Neutrophil (primary cell): ENCODE measurements around the gene RAB31.

Experiments used
- H3K27ac ChIP-seq: fragments of 200-600 bp; sonication (generic); 2 replicates; pipeline ENCODE4 v1.5.1; 2016; ENCODE audit warnings: mild to moderate bottlenecking, moderate library complexity
- H3K27me3 ChIP-seq: fragments of 200-600 bp; sonication (generic); 2 replicates; pipeline ENCODE4 v1.6.0; 2016; ENCODE audit warnings: mild to moderate bottlenecking
- H3K36me3 ChIP-seq: fragments of 200-600 bp; sonication (generic); 2 replicates; pipeline ENCODE4 v1.5.1; 2017
- H3K4me1 ChIP-seq, 2 experiments: fragments of 200-600 bp in 1 of 2; sonication (generic) in 1 of 2; 1 replicate in 1 of 2; 2 replicates in 1 of 2; pipeline versions ENCODE4 v1.5.1 to v1.6.1; 2013 to 2016; ENCODE audit warnings: low read depth in 1 of 2, low read length in 1 of 2, mild to moderate bottlenecking in 1 of 2, moderate library complexity in 1 of 2; ENCODE audit not compliant: control insufficient read depth in 1 of 2, insufficient read depth in 1 of 2
- H3K4me3 ChIP-seq, 2 experiments: fragments of 200-600 bp in 1 of 2; sonication (generic) in 1 of 2; 1 replicate in 1 of 2; 2 replicates in 1 of 2; pipeline ENCODE4 v1.5.1; 2013 to 2016; ENCODE audit warnings: low read depth in 1 of 2, low read length in 1 of 2, mild to moderate bottlenecking in 1 of 2, moderate library complexity in 1 of 2
- H3K9me3 ChIP-seq: fragments of 200-600 bp; sonication (generic); 2 replicates; pipeline ENCODE4 v1.5.1; 2016
- TF ChIP-seq, protein P1 (sequence below): fragments of 200-600 bp; sonication (generic); IDR thresholded peaks from 2 replicates; pipeline ENCODE4 v1.5.1; 2016; ENCODE audit warnings: antibody characterized with exemption

The RAB31 gene

DNA sequence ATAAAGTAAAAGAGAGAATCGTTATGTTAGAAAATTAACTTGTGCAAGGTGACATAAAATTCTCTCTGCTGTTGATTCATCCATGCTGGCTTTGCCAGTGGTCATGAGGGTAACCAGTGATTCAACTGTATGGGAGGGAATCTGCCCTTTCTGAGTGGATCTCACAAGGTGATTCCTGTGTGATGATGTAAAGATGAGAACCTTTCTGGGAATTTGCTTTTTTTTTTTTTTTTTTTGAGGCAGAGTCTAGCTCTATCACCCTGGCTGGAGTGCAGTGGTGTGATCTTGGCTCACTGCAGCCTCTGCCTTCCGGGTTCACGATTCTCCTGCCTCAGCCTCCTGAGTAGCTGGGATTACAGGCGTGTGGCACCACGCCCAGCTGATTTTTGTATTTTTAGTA, 23.3 kb downstream of the RAB31 start:
- TF ChIP-seq, protein P1, sequence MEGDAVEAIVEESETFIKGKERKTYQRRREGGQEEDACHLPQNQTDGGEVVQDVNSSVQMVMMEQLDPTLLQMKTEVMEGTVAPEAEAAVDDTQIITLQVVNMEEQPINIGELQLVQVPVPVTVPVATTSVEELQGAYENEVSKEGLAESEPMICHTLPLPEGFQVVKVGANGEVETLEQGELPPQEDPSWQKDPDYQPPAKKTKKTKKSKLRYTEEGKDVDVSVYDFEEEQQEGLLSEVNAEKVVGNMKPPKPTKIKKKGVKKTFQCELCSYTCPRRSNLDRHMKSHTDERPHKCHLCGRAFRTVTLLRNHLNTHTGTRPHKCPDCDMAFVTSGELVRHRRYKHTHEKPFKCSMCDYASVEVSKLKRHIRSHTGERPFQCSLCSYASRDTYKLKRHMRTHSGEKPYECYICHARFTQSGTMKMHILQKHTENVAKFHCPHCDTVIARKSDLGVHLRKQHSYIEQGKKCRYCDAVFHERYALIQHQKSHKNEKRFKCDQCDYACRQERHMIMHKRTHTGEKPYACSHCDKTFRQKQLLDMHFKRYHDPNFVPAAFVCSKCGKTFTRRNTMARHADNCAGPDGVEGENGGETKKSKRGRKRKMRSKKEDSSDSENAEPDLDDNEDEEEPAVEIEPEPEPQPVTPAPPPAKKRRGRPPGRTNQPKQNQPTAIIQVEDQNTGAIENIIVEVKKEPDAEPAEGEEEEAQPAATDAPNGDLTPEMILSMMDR, result no peak
- H3K27me3 ChIP-seq, result no peaks in the 10 kb centered on the region
- no peak overlapping the region for H3K4me3 ChIP-seq
- H3K36me3 ChIP-seq, result peaks cover 17% of the 10 kb centered on the region
- peak overlapping the region; percentile 89 for H3K27ac ChIP-seq
- no peaks in the 10 kb centered on the region for H3K9me3 ChIP-seq
- H3K4me1 ChIP-seq, result peaks cover 60 to 65% of the 10 kb centered on the region in 2 experiments

GRCh38 chr18:9732031-9732430, 23.9 kb downstream of the RAB31 start:
- H3K9me3 ChIP-seq, result no peaks in the 10 kb centered on the region
- TF ChIP-seq, protein P1, result no peak
- H3K36me3 ChIP-seq, result peaks cover 17% of the 10 kb centered on the region
- H3K27me3 ChIP-seq, result no peaks in the 10 kb centered on the region
- H3K4me1 ChIP-seq, result peaks cover 60 to 65% of the 10 kb centered on the region in 2 experiments
- H3K27ac ChIP-seq, result peak overlapping the region; percentile 89
- H3K4me3 ChIP-seq, result no peak overlapping the region

- no peaks in the 10 kb centered on the region for H3K9me3 ChIP-seq
- no peaks in the 10 kb centered on the region for H3K27me3 ChIP-seq
- peaks cover 75 to 78% of the 10 kb centered on the region in 2 experiments for H3K4me1 ChIP-seq
- TF ChIP-seq, protein P1, result no peak
- peaks cover 21% of the 10 kb centered on the region for H3K36me3 ChIP-seq
- peak overlapping the region; percentile 14 to 43 for H3K4me3 ChIP-seq
- peak overlapping the region; percentile 89 for H3K27ac ChIP-seq
These were observed 26.1 kb downstream of the RAB31 start for GRCh38 chr18:9734189-9734588.

DNA sequence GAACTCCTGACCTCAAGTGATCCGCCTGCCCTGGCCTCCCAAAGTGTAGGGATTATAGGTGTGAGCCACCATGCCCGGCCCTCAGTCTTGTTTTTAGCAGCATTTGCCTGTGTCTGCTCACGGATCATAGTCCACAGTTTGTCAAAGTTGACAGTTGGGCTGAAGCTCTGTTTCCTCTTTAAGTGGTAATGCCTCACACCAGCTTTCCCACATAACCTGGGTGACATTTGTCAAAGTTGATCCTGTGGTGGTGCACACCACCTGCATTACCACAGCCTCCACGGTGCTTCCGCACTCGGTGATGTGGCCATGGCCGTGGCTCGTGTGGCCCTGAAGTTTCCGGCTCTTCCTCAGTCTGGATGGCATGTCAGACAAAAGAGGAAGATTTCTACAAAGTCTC, 27.1 kb downstream of the RAB31 start:
- Histone ChIP-seq H3K27me3 (no peaks in the 10 kb centered on the region), H3K27ac (peak overlapping the region; percentile 89), H3K4me1 (peaks cover 84 to 85% of the 10 kb centered on the region in 2 experiments), H3K9me3 (no peaks in the 10 kb centered on the region), H3K4me3 (peak overlapping the region; percentile 18 to 30), H3K36me3 (peaks cover 21% of the 10 kb centered on the region)
- TF ChIP-seq, protein P1, result no peak

DNA sequence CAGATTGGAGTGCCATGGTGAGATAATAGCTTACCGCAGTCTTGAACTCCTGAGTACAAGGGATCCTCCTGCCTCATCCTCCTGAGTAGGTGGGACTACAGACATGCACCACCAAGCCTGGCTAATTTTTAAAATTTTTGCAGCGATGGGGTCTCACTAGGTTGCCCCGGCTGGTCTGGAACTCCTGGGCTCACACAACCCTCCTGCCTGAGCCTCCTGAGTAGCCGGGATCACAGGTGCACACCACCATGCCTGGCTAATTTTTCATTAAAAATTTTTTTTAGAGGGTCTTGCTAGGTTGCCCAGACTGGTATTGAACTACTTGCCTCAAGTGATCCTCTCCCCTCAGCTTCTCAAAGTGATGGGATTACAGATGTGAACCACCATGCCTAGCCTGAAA, 27.8 kb downstream of the RAB31 start:
- Histone ChIP-seq H3K27ac (peak overlapping the region; percentile 89), H3K36me3 (peaks cover 21% of the 10 kb centered on the region), H3K9me3 (no peaks in the 10 kb centered on the region), H3K4me3 (peak overlapping the region; percentile 18 to 30), H3K4me1 (peaks cover 85 to 91% of the 10 kb centered on the region in 2 experiments), H3K27me3 (no peaks in the 10 kb centered on the region)
- TF ChIP-seq, protein P1, result no peak
